ENCODE results near the gene RARRES2.
"Not testable (repeated sequence)": the region's sequence is repeated elsewhere in the genome, so short reads cannot be mapped to it uniquely, and the experiment has no call there.

- TF ChIP-seq, protein P1, sequence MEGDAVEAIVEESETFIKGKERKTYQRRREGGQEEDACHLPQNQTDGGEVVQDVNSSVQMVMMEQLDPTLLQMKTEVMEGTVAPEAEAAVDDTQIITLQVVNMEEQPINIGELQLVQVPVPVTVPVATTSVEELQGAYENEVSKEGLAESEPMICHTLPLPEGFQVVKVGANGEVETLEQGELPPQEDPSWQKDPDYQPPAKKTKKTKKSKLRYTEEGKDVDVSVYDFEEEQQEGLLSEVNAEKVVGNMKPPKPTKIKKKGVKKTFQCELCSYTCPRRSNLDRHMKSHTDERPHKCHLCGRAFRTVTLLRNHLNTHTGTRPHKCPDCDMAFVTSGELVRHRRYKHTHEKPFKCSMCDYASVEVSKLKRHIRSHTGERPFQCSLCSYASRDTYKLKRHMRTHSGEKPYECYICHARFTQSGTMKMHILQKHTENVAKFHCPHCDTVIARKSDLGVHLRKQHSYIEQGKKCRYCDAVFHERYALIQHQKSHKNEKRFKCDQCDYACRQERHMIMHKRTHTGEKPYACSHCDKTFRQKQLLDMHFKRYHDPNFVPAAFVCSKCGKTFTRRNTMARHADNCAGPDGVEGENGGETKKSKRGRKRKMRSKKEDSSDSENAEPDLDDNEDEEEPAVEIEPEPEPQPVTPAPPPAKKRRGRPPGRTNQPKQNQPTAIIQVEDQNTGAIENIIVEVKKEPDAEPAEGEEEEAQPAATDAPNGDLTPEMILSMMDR (IDR thresholded peaks at IDR 0.05) = not testable (repeated sequence)
- TF ChIP-seq POLR2A (IDR thresholded peaks at IDR 0.05) = not testable (repeated sequence)
Observed at GRCh38 chr7:150288816-150289215, 52.6 kb downstream of the RARRES2 start.
